HL-60 (cell line): ENCODE data around the gene NRARP.

Experiments used
- CTCF ChIP-seq: IDR thresholded peaks from one replicate; pipeline ENCODE4 v1.5.1; 2011; ENCODE audit warnings: low read length, control low read depth, inconsistent platforms; ENCODE audit not compliant: insufficient read depth
- POLR2AphosphoS5 ChIP-seq: IDR thresholded peaks from 2 replicates; pipeline ENCODE4 v1.6.1; 2012; ENCODE audit warnings: low read depth

GRCh38 chr9:137279741-137280473, 22.2 kb downstream of the NRARP start:
- TF ChIP-seq CTCF (no peak), POLR2AphosphoS5 (no peak)
